T-helper 2 cell (primary cell): ENCODE measurements around the gene KCNIP3.
"Not testable (repeated sequence)": the region's sequence is repeated elsewhere in the genome, so short reads cannot be mapped to it uniquely, and the experiment has no call there.

Experiments
- DNase-seq, 5 experiments: peaks; one replicate each; pipeline versions ENCODE4 v3.0.0 to v3.0.0-alpha.2; 2012 to 2022
- total RNA-seq, 2 donors: gene quantifications; one replicate each; lab custom pipeline; 2026; lab: John Stamatoyannopoulos, UW

KCNIP3 gene
- 0.20 to 0.31 reads per million in 2 donors for total RNA-seq

GRCh38 chr2:95296880-95297487 lies at the start of gene KCNIP3:
KCNIP3 (plus strand) TSS chr2:95297347; CDS start chr2:95297439, 92 bp downstream.
- no peak for DNase-seq

DNA sequence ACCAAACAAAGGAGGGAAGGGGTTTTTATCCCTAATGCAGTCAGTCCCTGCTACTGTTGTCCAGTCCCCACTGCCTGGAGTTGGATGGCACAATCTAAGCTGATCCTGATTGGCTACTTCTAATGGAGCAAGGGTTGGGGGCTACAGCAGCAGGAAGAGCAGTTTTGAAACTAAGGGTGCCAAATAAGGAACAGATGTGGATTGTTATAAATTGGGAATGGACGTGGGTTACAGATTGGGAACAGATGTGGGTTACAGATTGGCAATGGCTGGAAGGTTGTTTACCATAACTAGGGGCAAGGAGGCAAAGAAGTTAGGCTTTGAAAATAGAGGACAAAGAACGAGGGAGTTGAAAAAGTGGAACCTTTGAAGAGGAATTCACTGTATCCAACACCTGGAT lies 38.9 kb upstream of the KCNIP3 start:
- no peak for DNase-seq

GRCh38 chr2:95260028-95261023 lies 36.8 kb upstream of the KCNIP3 start:
- no peak for DNase-seq

- DNase-seq = no peak
Observed at GRCh38 chr2:95261602-95262001, 35.5 kb upstream of the KCNIP3 start.

- no peak for DNase-seq
Observed at GRCh38 chr2:95262896-95263542, 34.1 kb upstream of the KCNIP3 start.

DNA sequence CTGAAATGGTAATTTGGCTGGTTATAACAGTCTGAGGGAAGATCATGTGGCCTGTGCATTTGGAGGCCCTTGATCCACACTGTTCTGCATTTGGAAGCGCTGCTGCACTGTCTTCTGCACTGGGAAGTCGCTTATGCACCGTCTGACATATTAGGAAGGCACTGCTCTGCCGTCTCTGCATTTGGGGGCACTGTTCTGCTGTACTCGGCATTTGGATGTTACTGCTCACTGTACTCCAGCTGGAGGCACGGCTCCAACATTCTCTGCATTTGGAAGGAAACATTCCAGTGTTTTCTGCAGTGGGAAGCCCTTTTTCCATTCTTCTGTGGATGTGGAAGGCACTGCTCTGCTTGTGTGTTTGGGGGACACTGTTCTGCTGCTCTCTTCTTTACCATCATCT lies 32.5 kb upstream of the KCNIP3 start:
- DNase-seq = no peak

DNA sequence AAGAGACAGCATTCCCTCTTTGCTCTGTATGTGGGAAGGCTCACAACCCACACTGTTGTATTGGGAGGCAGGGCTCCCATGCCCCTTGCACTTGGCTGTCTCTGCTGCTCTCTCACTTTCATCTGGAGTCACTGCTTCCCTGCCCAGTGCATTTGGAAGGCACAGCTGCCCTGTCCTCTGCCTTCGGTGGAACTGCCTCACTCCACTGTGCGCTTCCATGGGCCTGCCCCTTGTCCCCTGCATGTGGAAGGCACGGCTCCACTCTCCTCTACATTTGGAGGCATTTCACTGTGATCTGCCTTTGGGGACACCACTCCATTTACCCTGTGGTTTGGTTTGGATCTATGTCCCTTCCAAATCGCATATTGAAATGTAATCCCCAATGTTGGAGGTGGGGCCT lies 32.0 kb upstream of the KCNIP3 start:
- no peak for DNase-seq

DNA sequence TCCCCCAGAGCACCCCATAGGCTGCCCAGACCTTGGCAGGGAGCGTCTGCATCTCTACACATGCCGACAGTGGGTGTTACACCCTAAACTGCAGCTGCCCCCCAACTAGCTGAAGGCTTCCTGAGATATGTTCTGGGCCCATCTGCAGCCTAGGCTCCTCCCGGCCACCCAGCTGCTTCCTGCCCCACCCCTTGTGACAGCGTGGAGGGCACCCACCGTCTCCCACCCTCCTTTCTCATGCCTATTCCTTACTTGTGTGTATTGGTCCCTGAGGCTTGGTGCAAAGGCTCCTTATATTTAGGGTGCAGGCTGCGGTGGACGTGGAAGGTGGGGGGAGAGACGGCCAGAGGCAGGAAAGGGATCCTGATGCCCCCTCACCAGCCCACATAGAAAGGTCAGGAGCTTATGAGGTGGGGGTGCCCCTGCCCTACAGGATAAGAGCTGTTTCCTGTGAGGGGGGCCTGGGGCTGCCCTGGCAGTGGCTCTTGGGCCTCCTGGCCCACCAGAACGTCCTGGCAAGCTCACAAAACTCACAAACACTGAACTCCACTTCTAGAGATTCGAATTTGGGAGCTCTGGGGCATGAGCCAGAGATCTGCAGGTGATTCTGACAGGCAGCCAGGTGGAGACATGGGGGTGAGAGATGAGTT lies 30.2 kb upstream of the KCNIP3 start:
- DNase-seq = no peak

- no peak for DNase-seq
Observed at GRCh38 chr2:95267458-95268210, 29.5 kb upstream of the KCNIP3 start.

GRCh38 chr2:95268211-95269035 lies 28.7 kb upstream of the KCNIP3 start:
- no peak for DNase-seq

- no peak for DNase-seq
Observed at GRCh38 chr2:95269036-95269680, 28.0 kb upstream of the KCNIP3 start.

DNA sequence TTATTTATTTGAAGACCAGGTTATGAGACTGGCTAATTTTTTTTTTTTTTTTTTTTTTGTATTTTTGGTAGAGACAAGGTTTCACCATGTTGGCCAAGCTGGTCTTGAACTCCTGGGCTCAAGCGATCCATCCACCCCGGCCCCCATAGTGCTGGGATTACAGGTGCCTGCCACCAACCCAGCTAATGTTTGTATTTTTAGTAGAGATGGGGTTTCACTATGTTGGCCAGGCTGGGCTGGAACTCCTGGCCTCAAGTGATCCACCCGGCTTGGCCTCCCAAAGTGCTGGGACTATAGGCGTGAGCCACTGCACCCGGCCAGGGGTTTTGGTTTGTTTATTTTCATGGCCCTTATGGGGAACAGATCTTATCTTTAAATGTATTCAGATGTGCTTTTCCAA lies 27.4 kb upstream of the KCNIP3 start:
- DNase-seq = not testable (repeated sequence)

- no peak for DNase-seq
Observed at GRCh38 chr2:95270541-95271081, 26.5 kb upstream of the KCNIP3 start.

DNA sequence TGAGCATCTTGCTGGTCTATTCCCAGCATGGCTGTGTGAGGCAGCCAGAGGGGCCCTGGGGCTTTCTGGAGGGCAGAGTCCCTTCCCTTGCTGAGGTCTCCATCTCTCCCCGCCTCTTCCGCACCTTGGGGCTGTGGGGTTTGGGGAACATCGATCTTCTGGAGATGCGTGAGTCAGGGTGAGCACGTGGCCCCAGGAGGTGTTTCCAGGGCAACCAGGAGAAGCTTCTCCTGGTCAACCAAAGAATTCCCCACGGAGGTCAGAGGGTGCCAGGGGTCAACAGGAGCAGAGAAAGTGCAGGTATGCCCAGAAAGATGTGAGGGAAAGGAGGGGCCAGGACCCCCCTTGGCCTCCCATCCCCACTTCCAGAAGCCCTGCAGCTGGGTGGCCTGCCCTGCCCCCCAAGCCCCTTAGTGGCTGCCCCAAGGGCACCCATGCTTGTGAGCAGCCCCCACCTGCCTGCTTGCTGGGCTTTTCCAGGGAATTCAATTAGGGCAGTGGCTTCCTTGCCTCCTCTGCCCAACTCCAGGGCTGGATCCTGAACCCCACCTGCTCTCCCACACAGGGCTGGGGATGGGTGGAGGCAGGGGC lies 25.7 kb upstream of the KCNIP3 start:
- no peak for DNase-seq

GRCh38 chr2:95272299-95272751 lies 24.8 kb upstream of the KCNIP3 start:
- DNase-seq = no peak

DNA sequence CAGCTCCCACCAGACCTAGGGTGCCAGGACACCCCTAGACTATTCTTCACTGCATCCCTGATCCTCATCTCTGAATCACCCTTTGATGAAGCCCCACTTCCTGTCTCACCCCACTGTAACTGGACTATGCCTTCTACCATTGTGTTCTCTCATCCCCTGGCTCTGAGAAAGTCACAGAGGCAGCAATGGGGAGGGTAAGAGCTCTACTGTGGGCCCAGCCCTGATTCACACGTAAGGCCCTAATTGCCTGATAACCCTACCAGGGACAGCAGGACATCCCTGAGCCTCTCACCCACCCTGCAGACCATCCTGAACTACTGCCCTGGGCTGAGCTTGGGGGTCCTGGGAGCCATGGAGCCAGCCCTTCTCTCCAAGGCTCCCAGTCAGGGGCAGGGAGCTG lies 24.4 kb upstream of the KCNIP3 start:
- no peak for DNase-seq

GRCh38 chr2:95273566-95274290 lies 23.4 kb upstream of the KCNIP3 start:
- no peak for DNase-seq

DNA sequence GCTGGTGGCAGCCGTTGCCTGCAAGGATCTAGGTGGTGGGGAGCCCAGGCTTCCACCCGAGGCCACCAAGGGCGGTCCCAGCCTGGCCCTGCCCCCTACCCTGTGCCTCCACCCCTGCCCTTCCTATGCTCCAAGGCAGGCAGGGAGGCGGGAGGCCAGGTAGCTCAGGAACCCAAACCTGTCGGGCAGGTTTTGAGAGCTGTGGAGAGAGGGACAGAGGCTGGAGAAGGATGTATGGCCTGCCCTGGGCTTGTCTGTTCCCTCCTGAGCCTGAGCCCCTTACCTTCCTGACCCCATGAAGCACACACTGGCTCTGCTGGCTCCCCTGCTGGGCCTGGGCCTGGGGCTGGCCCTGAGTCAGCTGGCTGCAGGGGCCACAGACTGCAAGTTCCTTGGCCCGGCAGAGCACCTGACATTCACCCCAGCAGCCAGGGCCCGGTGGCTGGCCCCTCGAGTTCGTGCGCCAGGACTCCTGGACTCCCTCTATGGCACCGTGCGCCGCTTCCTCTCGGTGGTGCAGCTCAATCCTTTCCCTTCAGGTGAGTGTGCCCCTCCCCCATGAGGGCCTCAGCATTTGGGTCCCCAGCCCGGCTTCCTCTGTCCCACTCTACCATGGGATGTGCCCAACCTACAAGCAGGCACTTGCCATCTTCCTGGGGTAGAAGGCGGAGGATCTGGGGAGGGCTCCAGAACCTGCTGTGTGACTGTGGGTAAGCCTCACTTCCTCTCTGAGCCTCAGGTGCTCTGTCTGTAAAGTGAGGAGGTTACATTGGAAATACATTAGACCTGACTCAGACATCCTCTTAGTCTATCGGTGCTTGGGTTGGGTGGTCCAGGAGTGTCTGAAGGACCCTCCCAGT lies 22.6 kb upstream of the KCNIP3 start, which contains the start of gene PROM2:
PROM2 (plus strand) TSS at position 159 of the 860 bp plus-strand sequence; CDS start at position 296, 137 bp downstream.
- DNase-seq = no peak
